Loucy (cell line): ENCODE measurements around the gene COL6A1.

ENCODE experiments used
- H2AFZ ChIP-seq: fragments of 200-600 bp; sonication (generic); 2 replicates; pipeline ENCODE4 v1.6.0; 2016; ENCODE audit warnings: antibody characterized with exemption, mild to moderate bottlenecking, low read length, moderate library complexity
- H3F3A ChIP-seq: fragments of 200-600 bp; 2 replicates; pipeline ENCODE4 v1.6.0; 2016; ENCODE audit warnings: antibody characterized with exemption, low read depth, mild to moderate bottlenecking
- H3K27me3 ChIP-seq: fragments of 200-600 bp; sonication (generic); 2 replicates; pipeline ENCODE4 v1.6.1; 2014; ENCODE audit warnings: low read length, mild to moderate bottlenecking; ENCODE audit not compliant: insufficient read depth, poor library complexity, severe bottlenecking
- H3K36me3 ChIP-seq: fragments of 200-600 bp; sonication (generic); 2 replicates; pipeline ENCODE4 v1.6.1; 2016; ENCODE audit warnings: low read length; ENCODE audit not compliant: insufficient read depth
- H3K4me1 ChIP-seq: fragments of 200-600 bp; sonication (generic); 2 replicates; pipeline ENCODE4 v1.5.1; 2014; ENCODE audit warnings: low read length, mild to moderate bottlenecking; ENCODE audit not compliant: insufficient read depth, poor library complexity, severe bottlenecking
- H3K4me2 ChIP-seq: fragments of 200-600 bp; sonication (generic); 2 replicates; pipeline ENCODE4 v1.6.0; 2014; ENCODE audit warnings: antibody characterized with exemption, low read length, low read depth, mild to moderate bottlenecking; ENCODE audit not compliant: poor library complexity, severe bottlenecking
- H3K4me3 ChIP-seq: fragments of 200-600 bp; sonication (generic); 2 replicates; pipeline ENCODE4 v1.5.1; 2014; ENCODE audit warnings: low read length, mild to moderate bottlenecking, mixed read lengths; ENCODE audit not compliant: poor library complexity, severe bottlenecking
- H3K79me2 ChIP-seq: fragments of 200-600 bp; sonication (generic); 2 replicates; pipeline ENCODE4 v1.6.1; 2014; ENCODE audit warnings: low read length; ENCODE audit not compliant: insufficient read depth
- H3K9ac ChIP-seq: fragments of 200-600 bp; sonication (generic); 2 replicates; pipeline ENCODE4 v1.6.0; 2014; ENCODE audit warnings: mild to moderate bottlenecking, low read depth, low read length, moderate library complexity; ENCODE audit not compliant: poor library complexity, severe bottlenecking
- H3K9me2 ChIP-seq: fragments of 200-600 bp; sonication (generic); replicated peaks from 2 replicates; pipeline ENCODE4 v1.6.1; 2016; ENCODE audit warnings: low read depth, low read length, mixed read lengths
- H3K9me3 ChIP-seq: fragments of 200-600 bp; sonication (generic); 2 replicates; pipeline ENCODE4 v1.6.1; 2014; ENCODE audit warnings: mild to moderate bottlenecking, antibody characterized with exemption, low read length, low read depth; ENCODE audit not compliant: insufficient read depth
- H4K20me1 ChIP-seq: fragments of 200-600 bp; sonication (generic); 2 replicates; pipeline ENCODE4 v1.6.0; 2014; ENCODE audit warnings: antibody characterized with exemption, low read length, mild to moderate bottlenecking; ENCODE audit not compliant: insufficient read depth, poor library complexity, severe bottlenecking
- CTCF ChIP-seq: fragments of 200-600 bp; sonication (generic); conservative IDR thresholded peaks from 2 replicates; pipeline ENCODE4 v1.5.1; 2014; ENCODE audit warnings: mild to moderate bottlenecking, antibody characterized with exemption, low read length
- EZH2phosphoT487 ChIP-seq: fragments of 200-600 bp; IDR thresholded peaks from 2 replicates; pipeline ENCODE4 v1.6.1; 2018; ENCODE audit warnings: antibody characterized with exemption, mild to moderate bottlenecking, moderate library complexity, borderline replicate concordance

COL6A1 gene

GRCh38 chr21:45984584-45985095 is 3.1 kb downstream of the COL6A1 start:
- Histone ChIP-seq H3K4me2 (no peak overlapping the region), H3K4me1 (peaks cover 8% of the 10 kb centered on the region), H3K9ac (no peak overlapping the region), H3K79me2 (no peaks in the 10 kb centered on the region), H4K20me1 (no peaks in the 10 kb centered on the region), H3K36me3 (no peaks in the 10 kb centered on the region), H3K9me3 (no peaks in the 10 kb centered on the region), H3K9me2 (no peaks in the 10 kb centered on the region), H3K4me3 (no peak overlapping the region), H3F3A (no peaks in the 10 kb centered on the region), H2AFZ (no peak overlapping the region), H3K27me3 (peaks cover 15% of the 10 kb centered on the region)
- TF ChIP-seq CTCF (no peak), EZH2phosphoT487 (no peak)

- no peak overlapping the region for H2AFZ ChIP-seq
- H3K4me3 ChIP-seq = no peak overlapping the region
- no peaks in the 10 kb centered on the region for H3F3A ChIP-seq
- H3K9me2 ChIP-seq = no peaks in the 10 kb centered on the region
- H3K9me3 ChIP-seq = no peaks in the 10 kb centered on the region; the same call in 1 of the 2 replicates
- no peak overlapping the region for H3K4me2 ChIP-seq
- no peaks in the 10 kb centered on the region for H3K79me2 ChIP-seq
- no peaks in the 10 kb centered on the region for H4K20me1 ChIP-seq
- H3K9ac ChIP-seq = no peak overlapping the region
- no peaks in the 10 kb centered on the region for H3K36me3 ChIP-seq
- H3K27me3 ChIP-seq = peaks cover 9% of the 10 kb centered on the region
- H3K4me1 ChIP-seq = peaks cover 6% of the 10 kb centered on the region
- TF ChIP-seq CTCF = no peak
- no peak for TF ChIP-seq EZH2phosphoT487
Measured at GRCh38 chr21:45985471-45986315, 4.1 kb downstream of the COL6A1 start.

- TF ChIP-seq EZH2phosphoT487 = no peak
- H3K9me2 ChIP-seq = no peaks in the 10 kb centered on the region
- no peak overlapping the region for H2AFZ ChIP-seq
- H3K36me3 ChIP-seq = no peaks in the 10 kb centered on the region
- no peaks in the 10 kb centered on the region for H3K79me2 ChIP-seq
- H3K4me3 ChIP-seq = no peak overlapping the region
- H3F3A ChIP-seq = no peaks in the 10 kb centered on the region
- H3K4me2 ChIP-seq = no peak overlapping the region
- H3K27me3 ChIP-seq = peaks cover 6% of the 10 kb centered on the region
- H3K4me1 ChIP-seq = no peaks in the 10 kb centered on the region
- H4K20me1 ChIP-seq = no peaks in the 10 kb centered on the region
- H3K9me3 ChIP-seq = no peaks in the 10 kb centered on the region; the same call in 1 of the 2 replicates
- no peak overlapping the region for H3K9ac ChIP-seq
Measured at GRCh38 chr21:45986316-45987051, 4.9 kb downstream of the COL6A1 start.
